PC-9 (cell line): Measurements from ENCODE around the gene SP5. TPM values are rescaled to one million over a fixed set of nuclear protein-coding genes. Genes with fewer than 3 reads are reported as not detected.
A peak's percentile ranks its signal among the peaks of the same experiment; 100 is the strongest.

Experiments used
- Bru-seq: library from RNA; stranded (reverse); fragments of 400-500 nt; gene quantifications from one replicate; lab custom pipeline; 2021; lab: Mats Ljungman, UMichigan
- BruChase-seq, 2 experiments: library from RNA; stranded (reverse); fragments of 400-500 nt; gene quantifications; one replicate each; lab custom pipeline; 2021; lab: Mats Ljungman, UMichigan
- BruUV-seq: library from RNA; stranded (reverse); fragments of 400-500 nt; replicated peaks from 2 replicates; lab custom pipeline; 2021; lab: Mats Ljungman, UMichigan
- CTCF ChIA-PET: fragments of 300-600 bp; sonication (Branson Sonifier 250); formaldehyde crosslinking; loops from one replicate; lab custom pipeline; 2022; ENCODE audit warnings: antibody characterized with exemption; lab: Charles Lee
- POLR2A ChIA-PET: fragments of 300-600 bp; sonication (Branson Sonifier 250); formaldehyde crosslinking; loops from one replicate; lab custom pipeline; 2022; ENCODE audit warnings: antibody characterized with exemption; ENCODE audit not compliant: unreplicated experiment; lab: Charles Lee
- DNase-seq, 2 experiments: peaks; one replicate each; pipeline versions ENCODE4 v3.0.0 to v3.0.0-alpha.2; 2015 to 2022; ENCODE audit warnings: mixed read lengths in 1 of 2
- H2AFZ ChIP-seq: fragments of 200-600 bp; sonication (generic); 2 replicates; pipeline ENCODE4 v1.8.1; 2017; ENCODE audit warnings: antibody characterized with exemption
- H3F3A ChIP-seq: fragments of 200-600 bp; sonication (generic); 2 replicates; pipeline ENCODE4 v1.8.1; 2017; ENCODE audit warnings: antibody characterized with exemption, mild to moderate bottlenecking, low read depth; ENCODE audit not compliant: insufficient read depth
- H3K27ac ChIP-seq: fragments of 200-600 bp; sonication (generic); 2 replicates; pipeline ENCODE4 v1.6.1; 2016; ENCODE audit warnings: mixed run types
- H3K27me3 ChIP-seq: fragments of 200-600 bp; sonication (generic); 2 replicates; pipeline ENCODE4 v1.6.1; 2016; ENCODE audit warnings: low read depth, mixed run types; ENCODE audit not compliant: insufficient read depth
- H3K36me3 ChIP-seq: fragments of 200-600 bp; sonication (generic); 2 replicates; pipeline ENCODE4 v1.6.1; 2016; ENCODE audit warnings: low read depth, mixed run types
- H3K4me1 ChIP-seq: fragments of 200-600 bp; sonication (generic); replicated peaks from 2 replicates; pipeline ENCODE4 v1.6.1; 2016; ENCODE audit warnings: mixed run types; ENCODE audit not compliant: insufficient read depth
- H3K4me2 ChIP-seq: fragments of 200-600 bp; sonication (generic); 2 replicates; pipeline ENCODE4 v1.6.1; 2017; ENCODE audit warnings: mixed run types
- H3K4me3 ChIP-seq: fragments of 200-600 bp; sonication (generic); 2 replicates; pipeline ENCODE4 v1.6.1; 2016; ENCODE audit warnings: mixed run types
- H3K79me2 ChIP-seq: fragments of 200-600 bp; sonication (generic); 2 replicates; pipeline ENCODE4 v1.6.1; 2017; ENCODE audit warnings: low read depth, mixed run types
- H3K9me2 ChIP-seq: fragments of 200-600 bp; sonication (generic); 2 replicates; pipeline ENCODE4 v1.8.1; 2017; ENCODE audit warnings: mild to moderate bottlenecking; ENCODE audit not compliant: insufficient read depth
- H3K9me3 ChIP-seq: fragments of 200-600 bp; sonication (generic); 2 replicates; pipeline ENCODE4 v1.8.1; 2016; ENCODE audit warnings: low read depth; ENCODE audit not compliant: insufficient read depth
- H4K20me1 ChIP-seq: fragments of 200-600 bp; sonication (generic); 2 replicates; pipeline ENCODE4 v1.8.1; 2017; ENCODE audit not compliant: insufficient read depth
- CTCF ChIP-seq: fragments of 200-600 bp; sonication (generic); conservative IDR thresholded peaks from 2 replicates; pipeline ENCODE4 v1.6.1; 2017; ENCODE audit warnings: mixed run types, antibody characterized with exemption, mild to moderate bottlenecking, moderate library complexity
- EZH2 ChIP-seq: fragments of 200-600 bp; sonication (generic); IDR thresholded peaks from 2 replicates; pipeline ENCODE4 v1.8.0; 2017; ENCODE audit warnings: antibody characterized with exemption, low read depth
- intact Hi-C: fragments of 100-400 bp; cut with micrococcal nuclease; formaldehyde crosslinking; loops from one replicate; pipeline ENCODE4 v1.10.0; 2022; ENCODE audit not compliant: unreplicated experiment
- long read RNA-seq: library from polyadenylated mRNA; stranded (forward); transcript quantifications from one replicate; pipeline ENCODE4 v2.0.0, GENCODE V29; 2022
- total RNA-seq: library from RNA; stranded (reverse); gene quantifications from 2 replicates; pipeline ENCODE4 v1.2.3, GENCODE V29; 2021

SP5 gene
- total RNA-seq (1.9 and 7.3 TPM in 2 replicates), Bru-seq, nascent RNA (percentile 36 among the genes with signal in this experiment), BruChase-seq, experiment 1, labeled RNA remaining after a 2-hour chase (percentile 34 among the genes with signal in this experiment), BruChase-seq, experiment 2, labeled RNA remaining after a 6-hour chase (percentile 34 among the genes with signal in this experiment)
- long read RNA-seq, partial matches to known transcripts, result 0 of 4 reads
- long read RNA-seq, other reads (novel, unspliced or antisense), result 0 of 4 reads

- no peaks in the 10 kb centered on the region for H3K27me3 ChIP-seq
- H3K9me2 ChIP-seq, result no peaks in the 10 kb centered on the region
- no peaks in the 10 kb centered on the region for H3K4me1 ChIP-seq
- TF ChIP-seq EZH2 (no peak), CTCF (no peak)
- no peak within 1 kb of the TSS for H3K27ac ChIP-seq
- peak; percentile 66 to 78 for DNase-seq
- no TSS peak for BruUV-seq
- no peaks in the 10 kb centered on the region for H3F3A ChIP-seq
- no peaks in the 10 kb centered on the region for H3K79me2 ChIP-seq
- no peaks in the 10 kb centered on the region for H4K20me1 ChIP-seq
- intact Hi-C loops, result loop anchor here (2.0 to 10.0 kb wide), 3 partner anchors 56 to 340 kb away; partner anchors contain the start of gene ERICH2
- peak within 1 kb of the TSS; percentile 89 for H2AFZ ChIP-seq
- H3K4me2 ChIP-seq, result peak within 1 kb of the TSS; percentile 88
- H3K9me3 ChIP-seq, result no peaks in the 10 kb centered on the region
- ChIA-PET POLR2A (interaction anchor here (0.7 to 0.8 kb wide), 3 partner anchors 20 to 181 kb away, joined by 3 to 11 read pairs (median 10); no protein-coding TSS in a partner anchor), CTCF (interaction anchor here (0.6 kb wide), 1 partner anchor 19 kb away, joined by 3 read pairs; no protein-coding TSS in a partner anchor)
- H3K36me3 ChIP-seq, result no peaks in the 10 kb centered on the region
- H3K4me3 ChIP-seq, result peak within 1 kb of the TSS; percentile 77
Observed at GRCh38 chr2:170715062-170715931, at the start of gene SP5. TSS of gene SP5 (plus strand) at chr2:170715337. CDS start at chr2:170715513, 176 bp downstream.

DNA sequence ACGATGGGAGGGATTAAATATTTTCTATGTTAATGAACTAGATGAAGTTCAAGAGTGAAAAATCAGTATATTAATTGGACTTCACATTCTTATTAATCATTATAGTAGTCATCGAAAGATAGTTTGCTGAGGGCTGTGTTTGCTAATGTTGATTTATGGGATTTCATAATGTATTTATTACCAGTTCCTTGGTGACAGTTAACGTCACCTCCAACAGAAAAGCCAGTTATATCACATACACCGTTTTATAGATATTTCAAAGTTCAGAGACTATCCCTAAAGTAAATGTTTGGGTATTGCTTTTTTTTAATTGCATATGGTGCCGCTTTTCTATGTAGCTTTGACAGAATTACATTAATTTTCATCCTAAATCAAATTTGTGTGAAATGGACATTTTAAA, 49.4 kb upstream of the SP5 start:
- intact Hi-C loops, result no loop called here
- no peak for DNase-seq
- Histone ChIP-seq H3K79me2 (no peaks in the 10 kb centered on the region), H2AFZ (no peak overlapping the region), H3K27ac (no peak overlapping the region), H3K27me3 (no peaks in the 10 kb centered on the region), H3K9me2 (no peaks in the 10 kb centered on the region), H3K4me1 (no peaks in the 10 kb centered on the region), H3K9me3 (no peaks in the 10 kb centered on the region), H3K4me3 (no peak overlapping the region), H3F3A (no peaks in the 10 kb centered on the region), H4K20me1 (no peaks in the 10 kb centered on the region), H3K4me2 (no peak overlapping the region), H3K36me3 (no peaks in the 10 kb centered on the region)
- no TSS peak for BruUV-seq
- CTCF ChIA-PET, result no interaction called here
- POLR2A ChIA-PET, result no interaction called here
- TF ChIP-seq EZH2, result no peak
- TF ChIP-seq CTCF, result no peak

DNA sequence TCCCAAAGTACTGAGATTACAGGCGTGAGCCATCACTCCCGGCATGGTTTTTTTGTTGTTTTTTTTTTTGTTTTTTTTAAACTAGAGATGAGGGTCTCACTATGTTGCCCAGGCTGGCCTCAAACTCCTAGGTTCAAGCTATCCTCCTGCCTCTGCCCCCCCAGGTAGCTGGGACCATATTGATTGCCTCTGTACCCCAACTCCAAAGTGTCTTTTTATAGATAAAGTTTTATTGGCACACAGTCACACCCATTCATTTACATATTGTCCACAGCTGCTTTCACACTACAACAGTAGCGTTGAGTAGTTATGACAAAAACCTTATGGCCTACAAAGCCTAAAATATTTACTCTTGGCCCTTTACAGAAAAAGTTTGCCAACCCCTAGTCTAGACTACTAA, 45.2 kb upstream of the SP5 start:
- no peaks in the 10 kb centered on the region for H3K79me2 ChIP-seq
- H3K4me1 ChIP-seq, result no peaks in the 10 kb centered on the region
- H3K36me3 ChIP-seq, result no peaks in the 10 kb centered on the region
- TF ChIP-seq EZH2, result no peak
- no peak for TF ChIP-seq CTCF
- BruUV-seq, result no TSS peak
- H2AFZ ChIP-seq, result no peak overlapping the region
- H3K27ac ChIP-seq, result no peak overlapping the region
- no peaks in the 10 kb centered on the region for H4K20me1 ChIP-seq
- H3K27me3 ChIP-seq, result no peaks in the 10 kb centered on the region
- no peak overlapping the region for H3K4me2 ChIP-seq
- DNase-seq, result no peak
- ChIA-PET POLR2A (no interaction called here), CTCF (no interaction called here)
- no peaks in the 10 kb centered on the region for H3K9me3 ChIP-seq
- H3K4me3 ChIP-seq, result no peak overlapping the region
- H3K9me2 ChIP-seq, result no peaks in the 10 kb centered on the region
- intact Hi-C loops, result no loop called here
- H3F3A ChIP-seq, result no peaks in the 10 kb centered on the region
